HG03066 (cell line): ENCODE results near the gene ZDHHC20.

ENCODE experiments used
- ATAC-seq: cut with Tn5 transposase; IDR thresholded peaks from one replicate; pipeline ENCODE4 v1.9.1; 2021; ENCODE audit warnings: low read depth; ENCODE audit not compliant: unreplicated experiment

Gene ZDHHC20

DNA sequence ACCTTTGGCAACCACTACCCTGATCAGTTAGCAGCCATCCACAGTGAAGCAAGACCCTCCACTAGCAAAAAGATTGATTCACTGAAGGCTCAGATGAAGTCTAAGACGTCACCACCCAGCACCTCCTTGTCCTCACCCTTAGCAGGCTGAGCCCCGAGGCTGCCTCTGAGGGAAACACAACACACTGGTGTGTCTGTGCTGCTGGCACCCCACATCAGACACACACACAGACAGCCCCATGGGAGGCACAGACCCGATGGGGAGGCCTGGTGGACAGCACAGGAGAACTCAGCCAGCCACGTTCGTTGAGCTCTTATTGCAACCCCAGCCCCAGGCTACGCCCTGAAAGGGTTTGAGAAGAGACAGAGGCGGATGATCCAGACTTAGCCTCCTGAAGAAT lies 94.7 kb downstream of the ZDHHC20 start:
- no peak for ATAC-seq

DNA sequence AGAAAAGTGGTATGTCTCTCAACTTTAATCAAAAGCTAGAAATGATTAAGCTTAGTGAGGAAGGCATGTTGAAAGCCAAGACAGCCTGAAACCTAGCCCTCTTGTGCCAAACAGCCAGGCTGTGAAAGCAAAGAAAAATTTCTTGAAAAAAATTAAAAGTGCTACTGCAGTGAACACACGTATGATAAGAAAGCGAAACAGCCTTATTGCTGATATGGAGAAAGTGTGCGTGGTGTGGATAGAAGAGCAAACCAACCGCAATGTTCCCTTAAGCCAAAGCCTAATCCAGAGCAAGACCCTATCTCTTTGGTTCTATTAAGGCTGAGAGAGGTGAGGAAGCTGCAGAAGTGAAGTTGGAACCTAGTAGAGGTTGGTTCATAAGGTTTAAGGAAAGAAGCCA lies 96.4 kb downstream of the ZDHHC20 start:
- no peak for ATAC-seq

DNA sequence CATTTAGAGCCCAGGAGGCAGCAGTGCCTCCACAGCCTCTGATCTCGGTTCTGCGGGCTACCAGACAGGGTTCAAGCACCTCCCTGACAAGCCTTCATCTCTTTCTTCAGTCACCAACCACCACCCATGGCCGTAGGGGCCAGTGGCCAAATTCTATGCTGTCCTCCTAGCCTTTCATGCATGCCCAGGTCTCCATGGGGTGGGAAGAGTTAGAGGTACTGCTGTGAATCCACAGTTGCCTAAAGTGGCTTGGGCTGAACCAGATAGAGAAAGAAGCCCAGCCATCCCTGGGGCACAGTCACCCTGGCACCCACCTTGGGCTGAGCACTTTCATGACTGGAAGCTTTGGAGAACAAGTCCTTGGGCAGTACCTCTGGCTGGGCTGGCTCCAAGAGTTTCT lies 97.4 kb downstream of the ZDHHC20 start:
- no peak for ATAC-seq

DNA sequence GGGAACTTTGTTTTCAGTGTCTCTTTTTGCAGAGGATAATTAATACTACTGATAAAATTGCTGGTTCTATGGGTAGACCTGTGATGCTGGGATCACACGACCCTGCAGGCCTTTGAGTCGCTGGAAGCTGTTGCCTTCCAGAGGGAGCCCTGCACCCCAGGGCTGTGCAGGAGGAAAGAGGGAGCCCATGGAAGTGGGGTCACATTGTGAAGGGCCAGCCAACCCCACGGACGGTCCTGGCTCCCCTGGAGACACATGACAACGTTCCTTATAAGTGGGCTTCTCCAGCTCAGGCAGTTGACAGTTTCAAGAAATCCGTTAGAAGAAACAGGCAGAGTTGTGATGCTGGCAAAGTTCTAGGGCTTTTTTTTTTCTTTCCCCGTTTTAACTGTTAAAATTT lies 98.0 kb downstream of the ZDHHC20 start:
- no peak for ATAC-seq

DNA sequence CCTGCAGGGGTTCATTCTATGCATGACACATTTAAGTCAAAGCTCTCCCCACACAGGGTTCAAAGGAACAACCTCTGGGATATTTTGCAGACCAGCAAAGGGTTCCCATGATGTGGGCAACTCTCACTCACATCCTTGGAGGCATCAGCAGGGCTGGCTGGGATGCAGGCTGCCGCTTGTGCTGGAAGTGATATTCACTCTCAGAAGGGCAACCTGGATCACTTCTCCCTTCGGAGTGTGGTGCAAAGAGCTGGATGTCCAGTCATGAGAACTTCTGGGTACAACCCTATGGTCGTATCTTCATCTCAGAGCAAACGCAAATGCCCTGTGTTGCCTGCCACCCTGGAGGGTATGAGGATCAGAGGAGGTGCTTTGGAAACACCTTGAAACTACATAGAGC lies 98.6 kb downstream of the ZDHHC20 start:
- no peak for ATAC-seq

DNA sequence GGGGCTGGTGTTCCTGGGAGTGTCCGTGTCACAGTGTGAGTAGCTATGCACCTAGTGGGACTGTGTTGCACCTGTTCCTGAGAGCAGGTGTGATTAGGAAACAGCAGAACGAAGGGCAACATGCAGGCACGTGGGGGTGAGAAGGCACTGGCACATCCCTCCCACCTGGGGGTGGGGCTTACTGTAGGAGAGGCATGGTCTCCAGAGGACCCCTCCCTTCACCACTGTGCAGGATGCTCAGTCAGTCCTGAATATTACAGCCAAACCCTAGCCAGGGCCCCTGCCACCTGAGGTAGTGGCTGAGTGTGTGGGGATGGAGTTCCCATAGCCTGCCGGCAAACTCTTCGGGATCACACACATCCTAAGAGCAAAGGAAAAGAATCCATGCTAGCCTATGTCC lies 99.2 kb downstream of the ZDHHC20 start:
- ATAC-seq: no peak

DNA sequence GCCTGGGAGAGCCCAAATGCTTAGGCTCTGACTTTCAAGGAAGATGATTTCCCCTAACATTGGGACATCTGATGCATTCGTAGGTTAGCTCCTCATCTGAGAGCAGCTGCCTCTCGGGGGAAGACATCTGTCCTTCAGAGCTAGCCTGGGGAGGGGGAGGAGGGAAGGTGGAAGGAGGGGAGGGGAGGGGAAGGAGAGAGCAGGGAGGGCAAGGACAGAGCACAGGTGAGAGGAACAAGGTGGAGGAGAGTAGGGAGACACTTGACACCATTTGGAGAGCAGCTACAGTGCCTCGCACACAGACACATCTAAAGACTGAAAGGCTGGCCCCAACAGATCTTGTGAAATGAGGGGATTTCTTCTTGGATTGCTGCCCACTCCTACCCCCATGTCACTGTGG lies 103.8 kb downstream of the ZDHHC20 start:
- no peak for ATAC-seq

DNA sequence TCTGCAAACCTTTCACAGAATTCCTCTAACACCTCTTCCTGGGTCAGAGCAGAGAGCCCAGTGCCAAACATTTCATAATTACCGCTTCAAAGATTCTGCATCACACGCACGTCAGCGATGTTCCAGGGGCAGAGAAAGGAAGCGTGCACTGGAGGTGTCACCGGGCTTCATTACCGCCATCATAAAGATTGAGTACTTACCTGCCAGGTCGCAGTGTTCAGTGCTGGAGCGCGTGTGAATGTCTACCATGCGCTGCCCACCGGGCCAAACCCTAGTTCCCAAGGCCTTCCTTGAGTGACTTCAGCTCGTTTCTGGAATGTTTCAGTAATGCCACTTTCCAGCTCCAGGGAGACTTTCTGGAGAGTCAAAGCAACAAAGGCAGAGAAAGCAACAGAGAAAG lies 104.4 kb downstream of the ZDHHC20 start:
- no peak for ATAC-seq

DNA sequence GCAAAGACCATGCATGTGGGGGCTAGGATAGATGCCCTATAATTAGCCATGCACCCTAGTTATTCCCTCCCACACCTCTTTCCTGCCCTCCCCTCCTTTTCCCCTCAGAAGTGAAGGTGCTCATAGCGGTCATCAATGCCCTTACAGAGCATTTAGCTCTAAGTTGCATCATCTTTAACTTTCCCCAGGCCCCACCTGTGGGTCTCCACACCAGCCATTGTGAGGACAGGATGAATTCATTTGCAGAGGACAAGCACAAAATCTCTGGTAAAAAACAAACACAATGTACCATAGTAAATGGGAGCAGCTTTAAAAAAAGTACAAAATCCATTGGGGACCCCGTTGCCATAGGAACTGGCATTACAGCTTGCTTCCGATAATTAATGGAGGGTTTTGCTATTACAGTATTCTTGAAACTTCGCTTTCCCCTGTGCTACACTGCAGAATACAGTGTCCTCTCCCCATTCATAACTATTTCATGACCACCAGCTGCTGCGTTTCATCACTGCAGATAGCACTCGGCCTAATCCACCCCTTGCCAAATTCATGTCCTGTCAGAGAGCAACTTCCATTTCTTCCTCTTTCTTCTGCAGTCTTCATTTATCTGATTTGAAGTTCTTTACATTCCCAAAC lies 110.5 kb downstream of the ZDHHC20 start:
- no peak for ATAC-seq

DNA sequence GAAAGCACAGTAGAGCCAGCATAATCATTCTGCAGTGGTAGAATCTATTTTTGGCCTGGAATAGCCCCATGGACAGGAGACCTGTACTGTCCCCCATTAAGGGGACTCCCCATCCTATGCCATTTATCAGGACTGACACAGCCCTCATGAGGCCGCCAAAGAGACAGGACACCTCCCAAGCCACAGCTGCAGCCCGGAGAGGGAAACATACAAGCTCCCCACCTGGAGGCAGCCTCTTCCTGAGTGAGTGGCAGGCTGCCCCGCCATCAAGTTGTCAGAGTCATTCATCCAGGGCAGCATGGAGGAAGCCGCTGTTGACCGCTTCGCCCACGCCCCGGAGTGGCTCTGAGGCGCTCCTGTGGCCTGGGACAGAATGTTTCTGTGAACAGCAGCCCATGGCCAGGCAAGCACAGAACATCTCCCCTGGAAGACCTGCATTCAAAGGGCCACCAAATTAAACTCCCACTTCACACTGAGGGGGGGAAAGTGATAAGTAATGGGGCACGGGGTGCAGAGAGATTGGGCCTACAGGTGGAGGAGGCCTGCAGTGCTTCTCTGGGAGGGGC lies 111.3 kb downstream of the ZDHHC20 start:
- ATAC-seq: no peak

DNA sequence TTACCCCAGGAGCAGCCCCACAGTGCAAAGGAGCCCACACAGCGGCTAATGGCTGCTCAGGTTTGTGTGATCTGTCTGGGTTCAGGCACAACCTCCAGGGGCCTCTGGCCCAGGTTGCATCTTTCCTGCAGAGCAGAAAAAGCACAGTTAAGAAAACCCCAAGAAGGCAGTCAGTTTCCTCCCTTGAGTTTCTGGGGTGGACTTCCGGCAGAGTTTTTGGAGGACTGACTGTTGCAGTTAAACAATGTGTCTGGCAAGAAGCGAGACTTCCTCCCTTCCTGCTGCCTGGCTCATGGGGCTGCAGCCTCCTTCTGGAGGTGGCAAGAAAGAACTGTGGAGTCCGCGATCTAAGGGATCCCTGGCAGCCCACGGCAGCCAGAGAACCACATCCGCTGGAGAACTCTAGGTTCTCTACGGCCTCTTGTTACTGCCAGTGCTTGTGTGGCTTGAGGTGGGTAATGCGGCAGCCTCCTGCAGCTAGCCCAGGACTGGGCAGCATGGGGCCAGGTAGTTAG lies 114.4 kb downstream of the ZDHHC20 start:
- peak; percentile 56 for ATAC-seq

DNA sequence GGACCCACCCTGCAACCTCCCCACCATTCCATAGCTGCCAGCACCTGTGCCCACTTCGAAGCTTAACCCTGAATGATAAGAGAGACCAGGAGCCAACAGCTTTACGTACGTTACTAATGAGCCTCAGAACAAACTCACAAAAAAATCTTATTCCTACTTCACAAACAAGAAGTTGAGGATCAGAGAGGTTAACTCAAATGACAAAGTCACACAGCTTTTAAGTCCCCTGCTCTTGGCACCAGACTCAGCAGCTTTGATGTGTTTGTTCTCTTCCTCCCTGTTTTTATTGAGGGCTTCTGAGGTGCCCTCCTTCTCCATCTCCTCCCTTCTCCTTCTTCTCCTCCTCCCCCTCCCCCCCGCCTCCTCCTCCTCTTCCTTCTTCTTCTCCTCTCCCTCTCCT lies 115.4 kb downstream of the ZDHHC20 start:
- ATAC-seq: no peak

DNA sequence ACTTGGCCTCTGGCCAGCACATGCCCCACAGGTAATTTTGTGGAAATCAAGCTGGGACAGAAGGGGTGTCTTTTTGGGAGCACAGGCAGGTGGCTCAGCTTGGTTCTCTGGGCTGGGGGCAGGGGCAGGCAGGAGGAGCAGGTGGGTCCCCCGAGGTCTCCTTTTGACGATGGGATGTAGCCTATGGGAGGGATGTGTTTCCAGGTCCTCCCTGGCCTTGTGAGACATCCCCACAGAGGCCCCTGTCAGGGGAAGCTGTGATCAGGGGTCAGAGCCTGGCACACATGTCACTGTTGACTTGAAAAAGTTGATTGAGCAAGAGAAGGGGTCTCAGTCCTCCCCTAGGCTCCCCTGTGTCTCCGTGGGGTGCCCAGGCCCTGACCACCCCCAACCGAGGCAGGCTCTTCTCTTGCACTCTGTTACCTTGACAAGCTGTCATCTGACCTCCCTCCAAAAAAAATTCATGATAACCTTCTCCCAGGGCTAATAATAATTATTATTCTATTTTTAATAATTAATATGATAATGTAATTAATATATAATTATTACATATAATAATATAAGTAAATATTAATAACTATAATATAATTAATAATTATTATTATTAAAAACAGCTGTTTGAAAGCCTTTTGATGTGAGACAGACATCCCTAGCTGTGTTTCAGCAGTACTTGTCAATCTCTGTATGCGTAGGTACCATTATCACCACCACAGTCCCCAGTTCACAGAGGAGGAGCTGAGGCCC lies 116.2 kb downstream of the ZDHHC20 start:
- no peak for ATAC-seq

DNA sequence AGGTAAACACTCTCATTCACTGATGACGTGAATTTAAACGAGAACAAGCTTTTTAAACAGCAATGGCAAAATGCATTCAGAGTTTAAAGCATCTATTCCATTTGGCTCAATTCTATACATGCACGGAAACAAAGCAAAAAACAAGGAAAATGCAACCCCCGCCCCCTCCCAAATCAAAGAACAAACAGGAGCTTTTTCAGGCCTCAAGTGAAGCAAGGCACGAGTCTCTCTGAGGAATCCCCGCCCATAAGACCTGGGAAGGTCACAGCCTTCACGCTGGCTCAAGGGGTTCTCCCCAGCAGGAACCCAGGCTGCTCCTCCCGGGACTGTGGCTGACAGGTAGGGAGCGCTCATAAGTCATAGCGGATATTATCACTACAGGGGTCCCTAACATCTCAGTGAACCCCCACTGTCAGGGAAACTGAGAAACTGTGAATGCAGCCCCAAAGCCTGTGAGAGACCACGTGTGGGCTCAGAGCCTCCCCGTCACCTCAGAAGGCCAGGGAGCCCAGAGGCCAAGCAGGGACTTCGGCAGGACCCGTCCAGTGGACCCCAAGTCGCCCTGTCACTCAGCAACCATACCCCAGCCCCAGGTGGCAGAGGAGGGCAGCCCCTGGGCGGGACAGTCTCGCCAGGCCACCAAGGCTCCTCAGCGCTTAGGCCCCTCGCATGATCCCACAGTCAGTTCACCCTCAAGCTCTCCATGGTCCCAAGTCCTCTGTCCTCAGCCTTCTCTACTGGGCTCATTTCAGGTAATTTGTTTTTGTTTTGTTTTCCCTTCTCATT lies 117.3 kb downstream of the ZDHHC20 start:
- no peak for ATAC-seq

DNA sequence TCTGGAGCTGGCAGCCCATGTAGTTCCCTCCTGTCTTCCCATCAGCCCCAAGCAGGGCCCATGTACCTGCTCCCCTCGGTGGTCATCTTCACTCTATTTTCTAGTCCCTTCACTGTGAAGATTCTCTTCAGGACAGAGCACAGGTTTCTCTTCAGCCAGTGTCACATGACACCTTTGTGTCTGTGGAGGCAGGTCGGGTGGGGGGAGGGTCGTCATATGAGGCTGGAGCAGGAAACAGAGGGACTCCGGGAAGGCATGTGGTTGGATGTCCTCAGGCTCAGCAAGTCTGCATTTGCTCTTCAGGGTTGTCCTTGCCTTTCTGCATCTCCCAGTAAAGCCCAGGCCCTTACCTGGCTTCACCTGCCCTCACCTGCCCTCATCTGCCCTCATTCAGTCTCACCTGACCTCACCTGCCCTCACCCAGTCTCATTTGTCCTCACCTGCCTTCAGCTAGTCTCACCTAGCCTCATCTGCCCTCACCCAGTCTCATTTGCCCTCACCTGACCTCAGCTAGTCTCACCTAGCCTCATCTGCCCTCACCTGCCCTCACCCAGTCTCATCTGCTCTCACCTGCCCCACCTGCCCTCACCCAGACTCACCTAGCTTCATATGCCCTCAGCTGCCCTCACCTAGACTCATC lies 120.3 kb downstream of the ZDHHC20 start:
- no peak for ATAC-seq

DNA sequence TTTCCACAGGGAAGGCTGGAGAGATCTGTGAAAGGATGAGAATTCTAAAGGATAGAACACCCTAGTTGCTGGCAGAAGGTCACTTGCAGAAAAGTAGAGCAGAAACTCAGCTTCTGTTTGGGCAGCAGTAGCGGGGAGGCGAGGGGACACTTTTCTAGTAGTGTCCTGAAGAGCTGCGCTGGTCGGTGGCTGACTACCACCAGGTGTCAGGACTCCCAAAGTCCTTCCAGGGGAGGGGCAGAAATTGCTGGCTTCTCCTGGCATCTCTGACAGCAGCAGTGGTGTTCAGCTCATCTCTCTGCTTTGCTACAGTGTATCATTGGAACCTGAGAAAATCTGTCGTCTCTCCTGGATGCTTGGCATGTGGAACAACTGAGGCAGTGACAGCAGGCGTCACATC lies 120.9 kb downstream of the ZDHHC20 start:
- ATAC-seq: no peak

DNA sequence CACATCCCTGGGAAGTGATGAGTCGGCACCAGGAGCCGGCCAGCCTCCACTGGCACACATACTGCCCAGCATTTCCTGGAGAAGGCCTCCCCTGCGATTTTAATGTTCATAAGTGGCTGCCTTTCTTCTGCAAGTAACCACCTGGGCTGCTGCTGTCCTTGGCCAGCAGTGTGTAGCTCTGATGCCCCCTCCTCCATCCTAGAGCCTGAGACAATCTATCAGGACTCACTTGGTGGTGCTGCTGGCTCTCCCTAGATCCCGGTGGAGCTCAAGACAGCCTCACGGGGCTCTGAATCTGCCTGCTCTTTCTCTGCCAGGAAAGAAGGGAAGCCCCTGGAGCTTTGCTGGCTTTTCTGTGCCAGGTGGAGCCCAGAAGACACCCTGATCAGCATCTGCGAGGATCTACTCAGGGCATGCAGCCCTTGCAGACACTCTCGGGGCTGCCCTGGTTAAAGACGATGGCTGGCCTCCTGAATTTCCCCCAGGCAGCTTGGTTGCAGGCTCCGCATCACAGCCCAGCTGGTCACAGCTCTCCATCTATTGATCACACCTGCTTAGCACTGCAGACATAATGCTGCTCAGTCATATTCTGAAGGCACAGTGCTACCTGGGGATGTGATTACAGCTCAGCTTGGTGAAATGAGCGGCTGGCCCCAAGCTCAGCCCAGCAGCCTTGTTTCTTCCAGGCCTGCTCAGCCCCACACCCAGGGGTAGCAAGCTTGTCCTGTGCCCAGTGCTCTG lies 122.3 kb downstream of the ZDHHC20 start:
- ATAC-seq: no peak

DNA sequence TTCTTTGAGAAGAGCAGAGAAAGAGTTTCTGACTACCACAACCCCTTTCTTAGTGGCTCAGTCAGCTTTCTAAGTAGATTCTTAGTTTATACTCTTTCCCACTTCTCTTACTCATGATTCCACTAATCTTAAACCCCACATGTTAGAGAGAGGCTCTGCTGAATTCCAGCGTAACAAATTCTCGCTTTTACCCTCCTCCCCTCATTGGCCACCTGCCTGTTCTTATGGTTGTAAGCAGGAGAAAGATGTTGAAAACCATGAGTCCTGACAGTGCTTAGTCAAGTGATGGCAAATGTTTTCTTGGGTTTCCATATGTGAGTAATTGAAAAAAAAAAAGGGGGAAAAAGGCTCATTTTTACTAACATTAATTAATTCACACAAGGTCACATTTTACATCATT lies 125.9 kb downstream of the ZDHHC20 start:
- no peak for ATAC-seq

DNA sequence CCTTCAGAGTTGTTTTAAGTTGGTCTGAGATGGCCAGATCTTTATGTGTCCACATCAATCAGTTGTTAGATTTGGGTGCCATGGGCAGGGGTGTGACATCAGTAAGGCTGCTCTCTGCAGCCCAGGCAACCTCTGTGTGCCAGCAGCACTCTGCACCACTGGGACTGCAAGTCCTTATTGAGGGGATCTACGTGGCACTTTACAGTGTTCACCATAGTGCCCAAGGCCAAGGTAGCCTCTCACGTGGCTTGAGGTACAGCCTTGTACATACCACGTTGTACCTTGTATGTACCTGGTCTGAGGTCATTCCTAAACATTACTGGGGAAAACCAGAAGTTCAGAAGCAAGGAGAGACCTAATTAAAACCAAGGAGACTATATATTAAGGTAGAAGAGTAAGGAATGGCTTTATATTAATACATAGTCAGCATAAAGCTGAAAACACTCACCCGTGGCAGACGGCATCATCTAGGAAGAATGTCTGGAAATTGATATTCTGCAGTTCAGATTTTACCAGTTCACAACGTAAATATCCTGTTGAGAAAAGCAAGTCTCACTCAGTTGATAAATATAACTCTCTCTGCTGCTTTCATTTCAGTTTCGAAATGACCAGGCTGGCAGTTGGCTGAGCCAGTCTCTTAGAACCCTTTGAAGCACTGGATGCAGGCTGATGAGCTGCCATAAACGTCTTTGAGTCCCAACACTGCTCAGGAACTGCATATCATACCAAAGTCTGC lies 128.8 kb downstream of the ZDHHC20 start:
- peak; percentile 68 for ATAC-seq
